Esophagus muscularis mucosa (tissue), 4 donors: ENCODE data around the gene CHEK2. TPM values are rescaled to one million over a fixed set of nuclear protein-coding genes. Genes with fewer than 3 reads are reported as not detected.
"Not testable (repeated sequence)": the region's sequence is repeated elsewhere in the genome, so short reads cannot be mapped to it uniquely, and the experiment has no call there.

Experiments used
- DNase-seq: peaks from one replicate; pipeline ENCODE4 v3.0.0-alpha.2; 2017; ENCODE audit errors: extremely low spot score
- H3K27ac ChIP-seq, 4 donors: fragments of 200-600 bp; sonication (generic); replicated peaks in 1 of 4; 1 replicate in 3 of 4; 2 replicates in 1 of 4; pipeline ENCODE4 v1.5.1; 2016 to 2019; ENCODE audit warnings: mild to moderate bottlenecking in 1 of 4
- H3K27me3 ChIP-seq, 4 donors: fragments of 200-600 bp; sonication (generic); one replicate each; pipeline versions ENCODE4 v1.5.1 to v1.6.0; 2016 to 2019
- H3K36me3 ChIP-seq, 4 donors: fragments of 200-600 bp; sonication (generic); one replicate each; pipeline ENCODE4 v1.5.1; 2016 to 2019
- H3K4me1 ChIP-seq, 4 donors: fragments of 200-600 bp; sonication (generic); one replicate each; pipeline ENCODE4 v1.5.1; 2016 to 2019
- H3K4me3 ChIP-seq, 4 donors: fragments of 200-600 bp; sonication (generic); 1 replicate in 2 of 4; 2 replicates in 2 of 4; pipeline ENCODE4 v1.5.1; 2016 to 2019; ENCODE audit warnings: mild to moderate bottlenecking in 4 of 4, moderate library complexity in 1 of 4
- H3K9me3 ChIP-seq, 4 donors: fragments of 200-600 bp; sonication (generic); 1 replicate in 3 of 4; 2 replicates in 1 of 4; pipeline ENCODE4 v1.5.1; 2016 to 2019
- EP300 ChIP-seq: sonication (generic); formaldehyde crosslinking; IDR thresholded peaks from one replicate; pipeline ENCODE4 v1.6.1; 2017; ENCODE audit warnings: antibody characterized with exemption
- POLR2A ChIP-seq: fragments of 450-650 bp; IDR thresholded peaks from one replicate; pipeline ENCODE4 v1.6.1; 2017; ENCODE audit warnings: antibody characterized with exemption, moderate library complexity, mild to moderate bottlenecking, low read depth
- POLR2AphosphoS5 ChIP-seq, 2 donors: sonication (generic); formaldehyde crosslinking; IDR thresholded peaks; one replicate each; pipeline ENCODE4 v1.6.1; 2017; ENCODE audit warnings: antibody characterized with exemption in 2 of 2
- WGBS: methylation state at CpG from one replicate; pipeline ENCODE4 v1.1.5; 2018; 5-methylcytosine and 5-hydroxymethylcytosine counted together
- intact Hi-C: fragments of 100-400 bp; cut with DNase I; formaldehyde crosslinking; loops from one replicate; pipeline ENCODE4 v1.15.1; 2023
- total RNA-seq, 4 donors: library from RNA; depleted of rRNA; stranded (reverse); fragments of >200 nt; gene quantifications; one replicate each; pipeline versions ENCODE4 v1.1.0 to v1.2.1, GENCODE V29; 2016
- TF ChIP-seq, protein P1 (sequence below), 3 experiments: fragments of 200-600 bp in 2 of 3; fragments of 450-650 bp in 1 of 3; sonication (generic) in 2 of 3; IDR thresholded peaks; one replicate each; pipeline ENCODE4 v1.5.1; 2017 to 2019; ENCODE audit warnings: antibody characterized with exemption in 3 of 3, mild to moderate bottlenecking in 2 of 3, moderate library complexity in 1 of 3

CHEK2 gene
- total RNA-seq, 4 donors from 2014 or later, result 2.9 to 5.1 (median 4.8) TPM

DNA sequence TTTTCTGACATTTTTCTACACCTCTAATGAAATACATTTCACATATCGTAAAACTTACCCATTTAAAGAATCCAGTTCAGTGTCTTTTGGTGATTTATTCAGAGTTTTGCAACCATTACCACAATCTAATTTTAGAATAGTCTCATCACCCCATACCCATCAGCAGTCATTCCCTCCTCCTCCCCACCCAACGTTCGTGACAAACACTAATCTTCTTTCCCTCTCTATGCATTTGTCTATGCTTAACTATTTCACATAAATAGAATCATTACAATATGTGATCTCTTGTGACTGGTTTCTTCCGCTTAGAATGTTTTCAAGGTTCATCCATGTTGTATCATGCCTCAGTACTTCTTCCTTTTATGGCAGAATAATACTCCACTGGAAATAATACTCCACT, 71.5 kb downstream of the CHEK2 start:
- Histone ChIP-seq H3K27ac (no peak overlapping the region), H3K27me3 (no peaks in the 10 kb centered on the region), H3K4me1 (no peaks in the 10 kb centered on the region), H3K36me3 (no peaks in the 10 kb centered on the region), H3K4me3 (no peak overlapping the region), H3K9me3 (no peaks in the 10 kb centered on the region)
- TF ChIP-seq EP300 (no peak), POLR2A (no peak), POLR2AphosphoS5 (IDR thresholded peaks at IDR 0.05) (no peak)
- TF ChIP-seq, protein P1, sequence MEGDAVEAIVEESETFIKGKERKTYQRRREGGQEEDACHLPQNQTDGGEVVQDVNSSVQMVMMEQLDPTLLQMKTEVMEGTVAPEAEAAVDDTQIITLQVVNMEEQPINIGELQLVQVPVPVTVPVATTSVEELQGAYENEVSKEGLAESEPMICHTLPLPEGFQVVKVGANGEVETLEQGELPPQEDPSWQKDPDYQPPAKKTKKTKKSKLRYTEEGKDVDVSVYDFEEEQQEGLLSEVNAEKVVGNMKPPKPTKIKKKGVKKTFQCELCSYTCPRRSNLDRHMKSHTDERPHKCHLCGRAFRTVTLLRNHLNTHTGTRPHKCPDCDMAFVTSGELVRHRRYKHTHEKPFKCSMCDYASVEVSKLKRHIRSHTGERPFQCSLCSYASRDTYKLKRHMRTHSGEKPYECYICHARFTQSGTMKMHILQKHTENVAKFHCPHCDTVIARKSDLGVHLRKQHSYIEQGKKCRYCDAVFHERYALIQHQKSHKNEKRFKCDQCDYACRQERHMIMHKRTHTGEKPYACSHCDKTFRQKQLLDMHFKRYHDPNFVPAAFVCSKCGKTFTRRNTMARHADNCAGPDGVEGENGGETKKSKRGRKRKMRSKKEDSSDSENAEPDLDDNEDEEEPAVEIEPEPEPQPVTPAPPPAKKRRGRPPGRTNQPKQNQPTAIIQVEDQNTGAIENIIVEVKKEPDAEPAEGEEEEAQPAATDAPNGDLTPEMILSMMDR (IDR thresholded peaks at IDR 0.05), result no peak
- intact Hi-C loops, result no loop called here
- 84% methylated on average over 4 of the region's 4 CpGs for WGBS
- no peak for DNase-seq

DNA sequence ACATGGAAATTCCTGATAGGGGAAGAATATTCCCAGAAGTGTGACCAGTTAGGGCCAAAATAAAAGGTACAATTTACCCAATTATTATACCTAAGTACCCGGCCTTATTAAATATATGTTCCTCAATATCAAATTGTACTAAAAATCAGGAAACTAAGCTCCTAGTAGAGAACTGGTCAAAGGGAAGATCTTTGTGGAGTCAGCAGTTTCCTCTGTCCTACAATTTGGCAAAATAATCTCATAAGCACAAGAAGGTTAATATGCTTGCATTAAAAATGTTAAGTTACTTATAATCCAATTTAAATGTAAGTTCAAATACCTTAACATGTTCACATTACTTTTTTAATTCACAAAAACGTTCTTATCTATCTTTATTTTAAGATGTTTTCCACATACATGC, 72.2 kb downstream of the CHEK2 start:
- no peaks in the 10 kb centered on the region for H3K9me3 ChIP-seq
- H3K4me1 ChIP-seq, result no peaks in the 10 kb centered on the region
- no peak for DNase-seq
- WGBS, result 80% methylated on average over 2 of the region's 2 CpGs
- H3K4me3 ChIP-seq, result no peak overlapping the region
- no peak overlapping the region for H3K27ac ChIP-seq
- no peaks in the 10 kb centered on the region for H3K36me3 ChIP-seq
- intact Hi-C loops, result no loop called here
- H3K27me3 ChIP-seq, result no peaks in the 10 kb centered on the region
- TF ChIP-seq POLR2AphosphoS5 (IDR thresholded peaks at IDR 0.05), result no peak
- TF ChIP-seq, protein P1 (IDR thresholded peaks at IDR 0.05), result no peak
- TF ChIP-seq EP300, result no peak
- TF ChIP-seq POLR2A, result no peak

DNA sequence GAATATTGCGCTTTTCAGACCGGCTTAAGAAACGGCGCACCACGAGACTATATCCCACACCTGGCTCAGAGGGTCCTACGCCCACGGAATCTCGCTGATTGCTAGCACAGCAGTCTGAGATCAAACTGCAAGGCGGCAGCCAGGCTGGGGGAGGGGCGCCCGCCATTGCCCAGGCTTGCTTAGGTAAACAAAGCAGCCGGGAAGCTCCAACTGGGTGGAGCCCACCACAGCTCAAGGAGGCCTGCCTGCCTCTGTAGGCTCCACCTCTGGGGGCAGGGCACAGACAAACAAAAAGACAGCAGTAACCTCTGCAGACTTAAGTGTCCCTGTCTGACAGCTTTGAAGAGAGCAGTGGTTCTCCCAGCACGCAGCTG, 78.1 kb downstream of the CHEK2 start:
- H3K27me3 ChIP-seq, H3K27ac ChIP-seq, H3K36me3 ChIP-seq, DNase-seq, intact Hi-C loops, H3K9me3 ChIP-seq, H3K4me1 ChIP-seq, H3K4me3 ChIP-seq: not testable (repeated sequence)
- no CpG with 5 or more reads among the region's 13 CpGs for WGBS

DNA sequence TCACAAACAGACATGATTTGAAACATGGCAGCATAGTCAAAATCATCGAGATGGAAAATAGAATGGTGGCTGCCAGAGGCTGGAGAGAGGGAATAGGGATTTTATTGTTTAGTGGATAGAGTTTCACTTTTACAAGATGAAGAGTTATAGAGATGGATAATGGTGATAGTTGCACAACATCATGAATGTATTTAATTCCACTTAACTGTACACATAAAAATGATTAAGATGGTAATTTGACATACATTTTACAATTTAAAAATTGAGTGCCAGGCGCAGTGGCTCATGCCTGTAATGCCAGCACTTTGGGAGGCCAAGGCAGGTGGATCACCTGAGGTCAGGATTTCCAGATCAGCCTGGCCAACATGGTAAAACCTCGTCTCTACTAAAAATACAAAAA, 83.2 kb downstream of the CHEK2 start:
- H3K27me3 ChIP-seq, result no peaks in the 10 kb centered on the region
- no peaks in the 10 kb centered on the region for H3K36me3 ChIP-seq
- intact Hi-C loops, result no loop called here
- no peaks in the 10 kb centered on the region for H3K9me3 ChIP-seq
- TF ChIP-seq POLR2AphosphoS5 (IDR thresholded peaks at IDR 0.05), result no peak
- no peak for TF ChIP-seq POLR2A
- H3K4me1 ChIP-seq, result no peaks in the 10 kb centered on the region
- WGBS, result 81% methylated on average over 3 of the region's 3 CpGs
- H3K27ac ChIP-seq, result no peak overlapping the region
- H3K4me3 ChIP-seq, result no peak overlapping the region
- DNase-seq, result no peak

- Histone ChIP-seq H3K9me3 (no peaks in the 10 kb centered on the region), H3K27me3 (no peaks in the 10 kb centered on the region), H3K4me1 (no peaks in the 10 kb centered on the region), H3K36me3 (peaks cover 0 to 5% (median 2%) of the 10 kb centered on the region in 4 donors), H3K4me3 (no peak overlapping the region), H3K27ac (no peak overlapping the region)
- TF ChIP-seq, protein P1 (IDR thresholded peaks at IDR 0.05), result no peak
- no peak for TF ChIP-seq EP300
- no peak for TF ChIP-seq POLR2AphosphoS5 (IDR thresholded peaks at IDR 0.05)
- TF ChIP-seq POLR2A, result no peak
- intact Hi-C loops, result no loop called here
- WGBS, result 96% methylated on average over 3 of the region's 3 CpGs
- DNase-seq, result no peak
These were observed 85.4 kb downstream of the CHEK2 start for GRCh38 chr22:28656181-28656580.

- no peak overlapping the region for H3K27ac ChIP-seq
- intact Hi-C loops, result no loop called here
- no peaks in the 10 kb centered on the region for H3K27me3 ChIP-seq
- peaks cover 0 to 9% (median 2%) of the 10 kb centered on the region in 4 donors for H3K36me3 ChIP-seq
- H3K4me1 ChIP-seq, result no peaks in the 10 kb centered on the region
- H3K4me3 ChIP-seq, result no peak overlapping the region
- TF ChIP-seq, protein P1 (IDR thresholded peaks at IDR 0.05), result no peak
- TF ChIP-seq POLR2A, result no peak
- TF ChIP-seq POLR2AphosphoS5 (IDR thresholded peaks at IDR 0.05), result no peak
- TF ChIP-seq EP300, result no peak
- no peak for DNase-seq
- no peaks in the 10 kb centered on the region for H3K9me3 ChIP-seq
These were observed 91.2 kb downstream of the CHEK2 start for GRCh38 chr22:28650463-28650862.
